22Rv1 (cell line): ENCODE data around the gene AAK1.
"Not testable (repeated sequence)": the region's sequence is repeated elsewhere in the genome, so short reads cannot be mapped to it uniquely, and the experiment has no call there.

ENCODE experiments used
- H3K27ac ChIP-seq: fragments of 450-650 bp; 2 replicates; pipeline ENCODE4 v1.5.1; 2017
- ZFX ChIP-seq: fragments of 450-650 bp; IDR thresholded peaks from 2 replicates; pipeline ENCODE4 v1.6.1; 2017; ENCODE audit warnings: antibody characterized with exemption, borderline replicate concordance
- TF ChIP-seq, protein P1 (sequence below): fragments of 450-650 bp; IDR thresholded peaks from 2 replicates; pipeline ENCODE4 v1.5.1; 2017; ENCODE audit warnings: mild to moderate bottlenecking

Gene AAK1

GRCh38 chr2:69674316-69674670 is 30.8 kb upstream of the AAK1 start:
- TF ChIP-seq, protein P1, sequence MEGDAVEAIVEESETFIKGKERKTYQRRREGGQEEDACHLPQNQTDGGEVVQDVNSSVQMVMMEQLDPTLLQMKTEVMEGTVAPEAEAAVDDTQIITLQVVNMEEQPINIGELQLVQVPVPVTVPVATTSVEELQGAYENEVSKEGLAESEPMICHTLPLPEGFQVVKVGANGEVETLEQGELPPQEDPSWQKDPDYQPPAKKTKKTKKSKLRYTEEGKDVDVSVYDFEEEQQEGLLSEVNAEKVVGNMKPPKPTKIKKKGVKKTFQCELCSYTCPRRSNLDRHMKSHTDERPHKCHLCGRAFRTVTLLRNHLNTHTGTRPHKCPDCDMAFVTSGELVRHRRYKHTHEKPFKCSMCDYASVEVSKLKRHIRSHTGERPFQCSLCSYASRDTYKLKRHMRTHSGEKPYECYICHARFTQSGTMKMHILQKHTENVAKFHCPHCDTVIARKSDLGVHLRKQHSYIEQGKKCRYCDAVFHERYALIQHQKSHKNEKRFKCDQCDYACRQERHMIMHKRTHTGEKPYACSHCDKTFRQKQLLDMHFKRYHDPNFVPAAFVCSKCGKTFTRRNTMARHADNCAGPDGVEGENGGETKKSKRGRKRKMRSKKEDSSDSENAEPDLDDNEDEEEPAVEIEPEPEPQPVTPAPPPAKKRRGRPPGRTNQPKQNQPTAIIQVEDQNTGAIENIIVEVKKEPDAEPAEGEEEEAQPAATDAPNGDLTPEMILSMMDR, result no peak
- TF ChIP-seq ZFX, result no peak
- H3K27ac ChIP-seq, result peak overlapping the region; percentile 99

- peak overlapping the region; percentile 99 for H3K27ac ChIP-seq
Measured at GRCh38 chr2:69673098-69673497, 29.6 kb upstream of the AAK1 start.

- H3K27ac ChIP-seq, result peak overlapping the region; percentile 61; the same call in 1 of the 2 replicates
- TF ChIP-seq ZFX, result no peak
- TF ChIP-seq, protein P1, result no peak
Measured at GRCh38 chr2:69669666-69670065, 26.1 kb upstream of the AAK1 start.

- H3K27ac ChIP-seq, result peak overlapping the region; percentile 61
- TF ChIP-seq, protein P1, result no peak
- TF ChIP-seq ZFX, result no peak
Measured at GRCh38 chr2:69668598-69668997, 25.1 kb upstream of the AAK1 start.

DNA sequence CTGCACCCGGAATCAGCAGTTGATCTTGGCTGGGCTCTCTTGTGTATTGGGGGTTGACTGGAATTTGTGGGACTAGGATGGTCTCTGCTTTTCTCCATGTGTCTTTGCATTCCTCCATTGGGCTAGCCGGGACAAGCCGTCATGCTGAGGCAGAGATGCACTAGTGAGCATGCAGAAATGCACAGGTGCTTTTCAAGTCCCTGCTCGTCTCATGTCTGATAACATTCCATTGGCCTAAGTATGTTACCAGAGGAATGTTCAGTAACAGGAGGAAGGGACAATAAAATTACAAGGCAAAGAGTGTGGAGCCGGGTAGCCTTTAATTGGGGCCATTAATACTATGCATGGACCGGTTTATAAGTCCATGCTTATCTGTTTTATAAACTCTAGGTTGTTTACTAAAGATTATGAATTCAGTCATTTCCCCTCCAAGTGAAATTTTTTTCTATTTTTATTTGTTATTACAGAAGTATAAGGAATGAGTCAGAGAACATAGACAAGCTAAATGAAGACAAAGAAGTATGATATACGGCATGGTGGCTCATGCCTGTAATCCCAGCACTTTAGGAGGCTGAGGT is 24.4 kb upstream of the AAK1 start:
- TF ChIP-seq ZFX, result no peak
- TF ChIP-seq, protein P1, result no peak

DNA sequence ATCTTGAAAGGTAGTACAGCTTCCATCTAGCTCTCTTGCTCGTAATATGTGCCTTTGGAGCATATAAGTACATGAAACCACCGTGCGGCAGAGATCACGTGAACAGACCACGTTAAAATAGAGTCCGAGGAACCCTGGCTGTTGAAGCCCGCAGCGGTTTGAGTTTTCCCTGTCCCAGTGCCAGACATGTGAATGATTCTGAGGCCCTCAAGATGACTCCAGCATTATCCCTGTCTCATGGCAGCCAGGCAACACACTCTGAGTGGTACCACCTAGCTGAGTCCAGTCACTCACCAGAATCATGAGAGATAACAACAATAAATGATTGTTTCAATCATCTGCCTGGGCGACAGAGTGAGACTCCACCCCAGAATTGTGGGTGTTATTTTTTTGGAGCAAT is 21.6 kb upstream of the AAK1 start:
- no peak overlapping the region for H3K27ac ChIP-seq
- TF ChIP-seq ZFX, result no peak
- TF ChIP-seq, protein P1, result no peak

More for the DNA sequence above, 24.4 kb upstream of the AAK1 start:
- peak overlapping the region; percentile 61 for H3K27ac ChIP-seq

- no peak overlapping the region for H3K27ac ChIP-seq
- TF ChIP-seq, protein P1, result no peak
- TF ChIP-seq ZFX, result no peak
Measured at GRCh38 chr2:69663860-69664259, 20.3 kb upstream of the AAK1 start.

GRCh38 chr2:69662547-69662946 is 19.0 kb upstream of the AAK1 start:
- H3K27ac ChIP-seq, result not testable (repeated sequence)
